Jurkat, Clone E6-1 (cell line): ENCODE data around the gene CEP164. TPM values are rescaled to one million over a fixed set of nuclear protein-coding genes. Genes with fewer than 3 reads are reported as not detected.

Experiments used
- DNase-seq: peaks from one replicate; pipeline ENCODE4 v3.0.0-alpha.2; 2011; ENCODE audit warnings: low read depth, low spot score
- H3K4me3 ChIP-seq: 2 replicates; pipeline ENCODE4 v1.5.1; 2011; ENCODE audit warnings: mild to moderate bottlenecking, low read length, control low read depth, moderate library complexity
- polyA plus RNA-seq: library from polyadenylated mRNA; unstranded; fragments of >200 nt; gene quantifications from one replicate; pipeline ENCODE4 v1.2.1, GENCODE V29; 2012; ENCODE audit warnings: missing spikeins; ENCODE audit not compliant: insufficient read length, insufficient read depth

Gene CEP164
- polyA plus RNA-seq, result 19.9 TPM

GRCh38 chr11:117327567-117328374, at the start of gene CEP164:
CEP164 (plus strand) TSS chr11:117327854; CDS start chr11:117338587, 10,733 bp downstream.
- peak; percentile 94 for DNase-seq
- peak within 1 kb of the TSS; percentile 81 for H3K4me3 ChIP-seq

DNA sequence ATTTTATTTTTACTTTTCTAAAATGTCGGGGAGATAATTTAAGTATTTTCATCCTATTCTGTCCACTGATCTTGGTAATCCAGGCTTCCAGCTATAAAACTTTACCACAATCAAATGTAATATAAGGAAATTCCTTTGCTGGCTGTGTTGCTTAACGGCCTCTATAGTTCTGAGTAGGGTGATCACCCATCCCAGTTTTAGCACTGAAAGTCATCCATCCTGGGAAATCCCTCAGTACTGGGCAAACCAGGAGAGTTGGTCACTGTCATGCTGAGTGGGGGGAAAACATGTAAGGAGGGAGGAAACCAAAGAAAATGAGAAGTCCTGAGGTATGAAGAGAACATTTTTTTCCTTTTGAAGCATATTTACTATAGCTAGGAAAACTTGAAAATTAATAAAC, 49.3 kb upstream of the CEP164 start:
- H3K4me3 ChIP-seq, result no peak overlapping the region
- DNase-seq, result no peak

DNA sequence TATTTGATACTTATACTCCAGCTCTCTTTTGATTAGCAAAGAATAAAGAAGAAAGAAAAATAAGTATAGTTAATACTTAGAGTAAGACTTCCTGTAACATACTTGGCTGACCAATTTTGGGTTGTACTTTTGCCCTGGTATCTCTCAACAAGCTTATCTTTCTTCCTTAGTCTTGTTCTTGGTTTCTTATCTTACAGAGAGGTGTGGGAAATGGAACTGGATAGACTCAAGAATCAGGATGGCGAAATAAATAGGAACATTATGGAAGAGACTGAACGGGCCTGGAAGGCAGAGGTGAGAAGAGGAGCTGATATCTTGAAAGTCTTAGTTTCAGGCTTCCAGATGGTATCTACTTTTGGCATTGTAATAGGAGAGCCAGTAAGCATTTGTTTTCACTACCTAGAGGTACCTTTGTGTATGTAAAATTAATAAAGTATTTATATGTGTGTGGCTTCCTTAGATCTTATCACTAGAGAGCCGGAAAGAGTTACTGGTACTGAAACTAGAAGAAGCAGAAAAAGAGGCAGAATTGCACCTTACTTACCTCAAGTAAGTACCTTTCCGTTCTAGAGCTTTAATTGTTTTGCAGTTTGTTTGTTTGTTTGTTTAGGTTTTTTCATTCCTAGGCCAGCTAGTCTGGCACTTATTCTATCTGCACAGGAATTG, 47.8 kb upstream of the CEP164 start:
- H3K4me3 ChIP-seq, result no peak overlapping the region
- DNase-seq, result no peak

GRCh38 chr11:117281159-117281558, 46.5 kb upstream of the CEP164 start:
- H3K4me3 ChIP-seq, result no peak overlapping the region
- no peak for DNase-seq

DNA sequence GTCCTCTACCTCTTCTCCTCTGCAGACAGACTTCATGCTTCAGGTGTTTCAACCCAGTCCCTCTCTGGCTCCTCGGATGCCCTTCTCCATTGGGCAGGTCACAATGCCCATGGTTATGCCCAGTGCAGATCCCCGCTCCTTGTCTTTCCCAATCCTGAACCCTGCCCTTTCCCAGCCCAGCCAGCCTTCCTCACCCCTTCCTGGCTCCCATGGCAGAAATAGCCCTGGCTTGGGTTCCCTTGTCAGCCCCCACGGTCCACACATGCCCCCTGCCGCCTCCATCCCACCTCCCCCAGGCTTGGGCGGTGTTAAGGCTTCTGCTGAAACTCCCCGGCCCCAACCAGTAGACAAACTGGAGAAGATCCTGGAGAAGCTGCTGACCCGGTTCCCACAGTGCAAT, 45.8 kb upstream of the CEP164 start:
- no peak overlapping the region for H3K4me3 ChIP-seq
- DNase-seq, result no peak

DNA sequence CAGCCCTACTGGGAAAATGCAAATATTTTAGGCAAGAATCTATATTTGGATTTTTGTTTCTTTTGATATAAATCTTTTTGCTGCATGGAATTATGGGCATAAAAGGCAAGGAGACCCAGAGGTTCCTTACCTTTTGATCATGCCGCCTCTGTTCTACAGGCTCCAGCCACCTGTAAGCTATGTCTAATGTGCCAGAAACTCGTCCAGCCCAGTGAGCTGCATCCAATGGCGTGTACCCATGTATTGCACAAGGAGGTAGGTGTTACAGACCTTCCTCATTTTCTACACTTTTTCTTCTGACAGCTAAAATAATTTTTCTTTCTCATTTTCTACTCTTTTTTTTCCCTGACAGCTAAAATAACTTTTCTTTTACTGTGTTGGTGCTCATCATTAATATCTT, 44.7 kb upstream of the CEP164 start:
- H3K4me3 ChIP-seq, result no peak overlapping the region
- no peak for DNase-seq

GRCh38 chr11:117284053-117284452, 43.6 kb upstream of the CEP164 start:
- no peak for DNase-seq
- no peak overlapping the region for H3K4me3 ChIP-seq

DNA sequence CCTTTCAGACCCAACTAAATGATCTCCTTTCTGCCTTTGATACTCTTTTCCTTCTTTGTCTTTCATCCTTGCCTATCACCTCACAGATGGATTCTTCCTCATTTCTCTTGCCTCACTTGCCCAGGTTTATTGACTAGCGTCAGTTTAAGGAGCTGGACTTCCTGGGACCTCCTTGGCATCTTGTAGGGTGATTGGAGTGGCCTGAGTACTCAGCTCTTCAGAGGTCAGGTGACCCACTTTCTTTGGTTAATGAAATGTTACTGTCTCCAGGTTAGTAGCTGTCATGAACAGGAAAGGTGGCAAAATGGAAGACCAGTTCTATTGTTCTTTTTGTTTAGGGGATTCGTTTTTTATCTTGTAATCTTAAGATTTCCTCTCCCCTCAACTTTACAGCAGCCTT, 41.1 kb upstream of the CEP164 start:
- no peak overlapping the region for H3K4me3 ChIP-seq
- DNase-seq, result no peak

DNA sequence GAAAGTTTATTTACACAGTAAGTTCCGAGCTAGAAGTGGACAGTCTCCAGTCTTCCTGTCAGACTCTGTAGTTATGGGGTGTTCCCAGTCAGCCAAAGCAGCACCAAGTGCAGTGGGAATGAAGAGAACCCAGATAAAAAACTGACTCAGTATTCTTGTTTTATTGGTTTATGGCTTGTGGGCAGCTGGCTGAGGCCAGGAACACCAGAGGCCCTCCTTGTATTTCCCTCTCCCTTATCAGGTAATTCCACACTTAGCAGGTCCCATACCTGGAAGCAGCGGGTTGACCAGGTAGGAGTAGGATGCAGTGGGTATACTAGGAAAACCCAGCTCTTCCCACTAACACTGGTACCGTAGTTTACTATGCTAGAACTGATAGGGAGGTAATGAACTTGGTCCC, 40.0 kb upstream of the CEP164 start:
- DNase-seq, result no peak
- no peak overlapping the region for H3K4me3 ChIP-seq

DNA sequence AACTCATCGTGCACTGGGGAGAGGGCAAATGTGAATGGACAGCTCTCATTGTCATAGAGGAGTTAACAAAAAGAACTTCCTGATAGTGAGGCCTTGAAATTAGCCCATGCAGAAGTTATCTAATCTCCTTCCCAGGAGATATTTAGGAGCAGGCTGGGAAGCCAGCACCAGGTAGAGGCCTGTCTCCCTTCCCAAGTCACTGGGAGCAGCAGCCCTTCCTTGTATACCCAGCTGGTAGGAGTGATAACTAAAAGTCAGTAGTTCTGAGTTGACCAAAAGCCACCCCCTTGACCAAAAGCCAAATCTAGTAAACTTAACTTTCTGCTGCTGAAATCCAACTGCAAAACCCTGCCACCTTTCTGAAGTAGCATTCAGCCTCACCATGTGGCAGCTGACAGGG, 37.9 kb upstream of the CEP164 start:
- H3K4me3 ChIP-seq, result no peak overlapping the region
- no peak for DNase-seq

DNA sequence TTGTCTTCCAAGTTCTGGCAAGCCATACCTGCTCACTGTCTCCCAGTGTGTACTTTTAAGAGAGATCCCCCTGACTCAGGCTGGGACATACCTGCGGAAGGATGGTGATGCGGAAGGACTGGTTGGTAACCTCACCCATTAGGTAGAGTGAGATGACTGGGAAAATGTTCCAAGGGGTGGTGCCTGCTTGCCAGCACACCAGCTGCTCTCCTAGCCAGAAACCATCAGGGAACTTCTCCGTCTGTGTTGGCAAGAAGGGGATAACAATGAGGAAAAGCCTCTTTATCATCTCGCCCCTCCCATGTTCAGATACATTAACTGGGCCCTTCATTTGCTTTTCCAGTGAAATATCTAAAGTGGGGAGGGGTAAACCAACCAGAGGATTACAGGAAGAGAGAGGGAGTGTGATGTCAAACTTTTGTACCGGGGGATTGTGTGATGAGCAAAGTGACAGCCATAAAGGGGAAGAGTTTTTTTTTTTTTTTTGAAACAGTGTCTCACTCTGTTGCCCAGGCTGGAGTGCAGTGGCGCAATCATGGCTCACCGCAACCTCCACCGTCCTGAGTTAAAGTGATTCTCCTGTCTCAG, 36.8 kb upstream of the CEP164 start, which contains the start of gene BACE1-AS:
TSS of gene BACE1-AS (plus strand) at position 538 of the 588 bp plus-strand sequence.
- no peak within 1 kb of the TSS for H3K4me3 ChIP-seq
- no peak for DNase-seq

DNA sequence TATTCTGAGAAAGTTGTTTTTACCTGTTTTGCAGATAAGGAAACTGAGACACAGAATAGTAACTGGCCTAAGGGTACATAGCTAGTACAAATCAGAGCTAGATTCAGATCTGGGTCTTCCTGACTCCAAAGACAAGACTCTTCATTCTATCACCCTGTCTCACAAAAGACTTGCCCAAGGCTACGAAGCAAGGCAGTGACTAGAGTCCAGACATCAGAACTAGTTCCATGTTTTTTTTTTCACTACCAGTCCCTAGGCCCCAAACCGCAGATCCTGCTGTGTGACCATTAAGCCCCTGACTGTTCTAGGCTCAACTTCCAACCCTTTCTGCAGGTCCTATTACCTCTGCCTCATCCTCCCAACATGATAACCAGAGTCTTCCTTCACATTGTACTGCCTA, 35.0 kb upstream of the CEP164 start:
- DNase-seq, result no peak

GRCh38 chr11:117295438-117296137, 32.1 kb upstream of the CEP164 start:
- DNase-seq, result no peak
- H3K4me3 ChIP-seq, result no peak overlapping the region

More for the DNA sequence above, 35.0 kb upstream of the CEP164 start:
- H3K4me3 ChIP-seq, result no peak overlapping the region

- no peak for DNase-seq
- no peak overlapping the region for H3K4me3 ChIP-seq
Measured at GRCh38 chr11:117296881-117297280, 30.8 kb upstream of the CEP164 start.

DNA sequence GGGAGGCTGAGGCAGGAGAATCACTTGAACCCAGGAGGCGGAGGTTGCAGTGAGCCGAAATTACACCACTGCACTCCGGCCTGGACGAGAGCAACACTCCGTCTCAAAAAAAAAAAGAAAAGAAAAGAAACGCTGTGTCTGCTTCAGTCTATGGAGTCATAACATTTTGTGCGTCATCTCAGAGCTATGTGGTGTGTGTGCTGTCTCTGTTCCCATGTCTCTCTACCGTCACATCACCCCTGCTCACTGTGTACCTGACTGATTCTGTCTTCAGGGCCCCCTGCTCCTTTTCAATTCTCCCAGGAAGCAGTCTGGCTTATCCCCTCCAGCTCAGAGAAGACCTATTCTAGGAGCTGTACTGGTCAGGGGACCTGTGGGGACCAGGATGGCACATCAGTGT, 29.5 kb upstream of the CEP164 start:
- no peak overlapping the region for H3K4me3 ChIP-seq
- no peak for DNase-seq

- no peak overlapping the region for H3K4me3 ChIP-seq
- DNase-seq, result no peak
Measured at GRCh38 chr11:117299351-117300282, 28.0 kb upstream of the CEP164 start.

GRCh38 chr11:117300283-117300663, 27.4 kb upstream of the CEP164 start:
- no peak for DNase-seq
- no peak overlapping the region for H3K4me3 ChIP-seq

DNA sequence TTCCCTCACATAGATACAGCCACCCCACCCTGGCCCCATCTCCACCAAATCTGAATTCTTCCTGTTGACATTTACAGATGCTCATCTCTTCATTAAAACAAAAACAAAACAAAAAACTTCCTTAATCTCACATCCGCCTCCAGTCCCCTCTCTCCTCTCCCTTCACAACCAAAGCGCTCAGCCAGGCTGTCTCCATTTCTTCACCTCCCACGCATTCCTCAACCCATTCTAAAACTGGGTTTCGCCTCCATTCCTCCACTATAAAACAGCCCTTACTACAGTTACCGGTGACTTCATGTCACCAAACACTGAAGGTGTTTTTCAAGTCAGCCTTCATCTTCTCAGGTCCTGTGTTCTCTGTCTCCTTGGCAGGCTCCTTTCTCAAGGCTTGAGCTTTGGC, 26.9 kb upstream of the CEP164 start:
- H3K4me3 ChIP-seq, result no peak overlapping the region
- no peak for DNase-seq

GRCh38 chr11:117302228-117302627, 25.4 kb upstream of the CEP164 start:
- H3K4me3 ChIP-seq, result no peak overlapping the region
- DNase-seq, result no peak
